T-helper 1 cell treated with Interleukin-12 subunit alpha and Interleukin-12 subunit beta and Interleukin-4 antibody, amounts not matched to agents 30 ng/mL and 1 ng/mL, for 36 hours (primary cell): Measurements from ENCODE around the gene AGAP2. TPM values are rescaled to one million over a fixed set of nuclear protein-coding genes. Genes with fewer than 3 reads are reported as not detected.
"Not testable (repeated sequence)": the region's sequence is repeated elsewhere in the genome, so short reads cannot be mapped to it uniquely, and the experiment has no call there.

Source experiments
- intact Hi-C: fragments of 100-400 bp; cut with micrococcal nuclease; formaldehyde crosslinking; loops from one replicate; pipeline ENCODE4 v1.15.1; 2024
- total RNA-seq: library from RNA; stranded (reverse); gene quantifications from 2 replicates; pipeline ENCODE4 v1.2.3, GENCODE V29; 2022

The AGAP2 gene
- total RNA-seq, 1 donor from 2014 or later: 70.2 TPM

DNA sequence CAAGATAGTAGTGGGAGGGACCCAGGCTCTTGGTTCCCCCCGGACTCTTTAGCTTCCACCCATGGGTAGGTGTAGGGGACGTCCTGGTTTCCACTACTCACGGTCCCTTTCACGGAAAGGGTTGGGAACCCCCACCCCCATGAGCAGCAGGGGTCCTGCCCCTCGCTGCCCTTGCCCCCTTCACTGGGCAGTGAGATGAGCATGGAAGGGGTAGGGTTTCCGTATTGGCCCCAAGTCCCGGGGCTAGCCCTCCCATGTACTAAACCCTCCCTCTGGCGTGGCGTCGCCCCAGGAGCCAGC lies 12.7 kb downstream of the AGAP2 start:
- intact Hi-C loops: no loop called here

- intact Hi-C loops: no loop called here
These were observed 13.4 kb downstream of the AGAP2 start for GRCh38 chr12:57724936-57725740.

GRCh38 chr12:57724003-57724935 lies 14.3 kb downstream of the AGAP2 start:
- intact Hi-C loops: no loop called here

GRCh38 chr12:57723630-57723962 lies 14.9 kb downstream of the AGAP2 start:
- intact Hi-C loops: no loop called here

DNA sequence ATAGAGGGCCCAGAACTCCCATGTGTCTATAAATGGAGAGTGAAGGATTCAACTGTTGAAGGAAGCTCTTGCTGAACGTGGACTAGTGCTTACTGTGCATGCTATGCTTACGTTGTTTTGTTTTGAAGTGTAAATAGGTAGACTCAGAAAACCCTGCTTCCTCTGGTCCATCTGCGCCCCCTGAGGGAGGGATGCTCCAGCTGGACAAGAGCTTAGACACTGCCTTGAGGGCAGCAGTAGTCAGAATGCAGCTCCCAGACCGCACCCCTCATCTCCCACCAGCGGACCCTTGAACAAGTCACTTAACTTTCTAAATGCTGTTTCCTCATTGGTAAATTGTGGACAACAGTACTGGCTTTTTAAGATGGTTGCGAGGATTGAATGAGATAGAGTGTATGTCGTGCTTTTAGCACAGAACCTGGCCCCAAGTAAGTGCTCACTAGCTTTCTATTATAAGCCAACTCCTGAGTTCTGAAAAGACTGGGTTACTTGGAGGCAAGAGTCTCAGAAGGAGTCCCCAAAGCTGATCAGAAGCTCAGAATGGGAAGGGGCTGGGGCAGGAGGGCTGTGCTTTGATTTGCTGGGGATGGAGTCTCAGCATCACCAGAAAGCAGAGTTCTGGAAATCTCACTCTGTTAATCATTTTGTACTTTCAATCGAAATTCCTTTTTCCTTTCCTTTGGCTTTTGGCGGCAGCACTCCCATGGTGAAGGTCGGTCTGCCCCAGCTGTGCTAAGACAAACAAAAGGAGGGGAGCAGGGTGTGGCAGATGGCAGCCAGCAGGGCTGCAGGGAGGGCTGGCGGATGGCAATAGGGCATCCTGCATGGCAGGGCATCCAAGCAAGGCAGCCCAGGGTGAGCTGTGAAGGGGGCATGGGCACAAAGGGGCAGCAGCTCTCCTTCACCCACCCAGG lies 15.6 kb downstream of the AGAP2 start:
- intact Hi-C loops: no loop called here

DNA sequence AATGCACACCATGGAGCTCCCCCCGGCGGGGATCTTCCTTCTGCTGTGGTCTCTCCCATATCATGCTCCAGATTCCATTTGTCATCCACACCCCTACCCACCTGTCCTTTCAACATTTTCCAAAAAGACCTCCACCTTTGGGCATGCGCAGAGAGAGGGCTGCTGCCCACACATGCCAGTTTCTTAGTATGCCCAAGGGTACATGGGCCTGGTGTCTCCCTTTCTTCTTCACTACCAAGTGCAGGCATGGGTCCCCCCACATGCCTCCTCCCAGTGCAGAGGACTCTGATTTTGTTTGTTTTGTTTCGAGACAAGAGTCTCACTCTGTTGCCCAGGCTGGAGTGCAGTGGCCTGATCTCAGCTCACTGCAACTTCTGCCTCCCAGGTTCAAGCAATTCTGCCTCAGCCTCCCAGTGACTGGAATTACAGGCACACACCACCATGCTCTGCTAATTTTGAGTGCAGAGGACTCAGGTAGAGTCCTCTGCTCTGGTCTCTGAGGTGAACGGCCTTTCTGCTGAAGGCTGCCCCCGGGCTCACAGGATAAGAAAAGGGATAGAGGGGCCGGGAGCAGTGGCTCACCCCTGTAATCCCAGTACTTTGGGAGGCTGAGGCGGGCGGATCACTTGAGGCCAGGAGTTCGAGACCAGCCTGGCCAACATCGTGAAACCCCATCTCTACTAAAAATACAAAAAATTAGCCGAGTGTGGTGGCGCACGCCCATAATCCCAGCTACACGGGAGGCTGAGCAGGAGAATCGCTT lies 16.5 kb downstream of the AGAP2 start:
- intact Hi-C loops: not testable (repeated sequence)

- intact Hi-C loops: no loop called here
These were observed 17.6 kb downstream of the AGAP2 start for GRCh38 chr12:57720606-57721595.

- intact Hi-C loops: no loop called here
These were observed 18.6 kb downstream of the AGAP2 start for GRCh38 chr12:57719777-57720605.

DNA sequence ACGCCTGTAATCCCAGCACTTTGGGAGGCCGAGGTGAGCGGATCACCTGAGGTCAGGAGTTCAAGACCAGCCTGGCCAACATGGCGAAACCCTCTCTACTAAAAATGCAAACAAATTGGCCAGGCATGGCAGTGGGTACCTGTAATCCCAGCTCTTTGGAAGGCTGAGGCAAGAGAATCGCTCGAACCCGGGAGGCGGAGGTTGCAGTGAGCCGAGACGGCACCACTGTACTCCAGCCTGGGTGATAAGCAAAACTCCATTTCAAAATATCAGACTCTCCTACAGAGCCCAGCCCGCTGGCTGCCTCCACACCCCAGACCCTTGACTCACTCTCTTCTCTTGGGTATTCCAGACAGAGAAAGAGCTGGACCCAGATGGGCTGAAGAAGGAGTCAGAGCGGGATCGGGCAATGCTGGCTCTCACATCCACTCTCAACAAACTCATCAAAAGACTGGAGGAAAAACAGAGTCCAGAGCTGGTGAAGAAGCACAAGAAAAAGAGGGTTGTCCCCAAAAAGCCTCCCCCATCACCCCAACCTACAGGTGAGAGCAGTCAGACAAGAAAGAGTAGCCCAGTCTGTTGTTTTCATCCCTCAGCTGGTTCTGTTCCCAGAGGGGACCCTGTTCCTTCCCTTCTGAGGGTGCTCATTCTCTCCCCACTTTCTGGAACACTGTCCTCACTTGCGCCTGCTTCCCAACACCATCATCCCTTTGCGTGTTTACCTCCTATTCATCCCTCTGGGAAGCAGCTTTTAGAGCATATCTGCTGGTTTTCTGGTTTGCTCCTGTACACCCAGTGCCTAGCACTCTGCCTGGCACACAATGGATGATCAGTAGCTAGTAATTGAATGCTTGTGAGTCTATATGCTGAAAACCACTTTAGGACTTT lies 19.7 kb downstream of the AGAP2 start:
- intact Hi-C loops: no loop called here

DNA sequence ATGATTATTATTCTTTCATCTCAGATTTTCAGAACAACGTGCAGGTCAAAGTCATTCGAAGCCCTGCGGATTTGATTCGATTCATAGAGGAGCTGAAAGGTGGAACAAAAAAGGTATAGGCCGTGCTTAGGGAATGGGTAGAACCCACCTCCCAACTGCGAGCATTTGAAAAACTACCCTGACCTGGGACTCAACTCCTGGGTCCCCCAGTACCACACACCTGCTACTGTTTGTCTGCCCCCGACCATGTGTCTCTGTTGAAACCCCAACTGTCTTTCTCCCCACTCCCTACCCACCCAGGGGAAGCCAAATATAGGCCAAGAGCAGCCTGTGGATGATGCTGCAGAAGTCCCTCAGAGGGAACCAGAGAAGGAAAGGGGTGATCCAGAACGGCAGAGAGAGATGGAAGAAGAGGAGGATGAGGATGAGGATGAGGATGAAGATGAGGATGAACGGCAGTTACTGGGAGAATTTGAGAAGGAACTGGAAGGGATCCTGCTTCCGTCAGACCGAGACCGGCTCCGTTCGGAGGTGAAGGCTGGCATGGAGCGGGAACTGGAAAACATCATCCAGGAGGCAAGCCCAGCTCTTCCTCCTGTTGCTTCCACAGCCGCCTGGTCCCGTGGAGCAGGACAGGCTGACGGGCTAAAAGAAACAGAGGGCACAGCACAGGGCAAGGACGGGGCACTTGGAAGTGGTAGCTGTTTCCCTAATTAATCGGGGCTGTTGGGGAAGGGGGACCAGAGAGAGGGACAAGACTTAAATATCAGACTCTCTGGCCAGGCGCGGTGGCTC lies 20.5 kb downstream of the AGAP2 start:
- intact Hi-C loops: no loop called here

DNA sequence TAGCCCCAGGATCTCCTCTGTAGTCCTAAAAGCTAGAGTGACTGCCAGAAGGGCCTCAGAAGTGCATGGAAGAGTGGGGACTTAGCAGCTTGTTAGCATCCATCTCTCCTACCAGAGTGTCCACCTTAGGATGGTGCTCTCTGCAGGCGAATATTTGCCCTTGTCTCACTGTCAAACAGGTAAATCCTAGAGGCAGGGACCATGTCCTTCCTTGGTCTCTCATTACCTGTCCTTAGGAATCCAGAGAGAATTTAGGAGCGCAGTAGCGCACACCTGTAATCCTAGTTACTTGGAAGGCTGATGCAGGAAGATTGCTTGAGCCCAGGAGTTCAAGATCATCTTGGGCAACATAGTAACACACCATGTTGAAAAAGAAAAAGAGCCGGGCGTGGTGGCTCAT lies 21.4 kb downstream of the AGAP2 start:
- intact Hi-C loops: no loop called here

GRCh38 chr12:57716305-57716704 lies 22.2 kb downstream of the AGAP2 start:
- intact Hi-C loops: no loop called here

- intact Hi-C loops: no loop called here
These were observed 22.8 kb downstream of the AGAP2 start for GRCh38 chr12:57715786-57716185.

DNA sequence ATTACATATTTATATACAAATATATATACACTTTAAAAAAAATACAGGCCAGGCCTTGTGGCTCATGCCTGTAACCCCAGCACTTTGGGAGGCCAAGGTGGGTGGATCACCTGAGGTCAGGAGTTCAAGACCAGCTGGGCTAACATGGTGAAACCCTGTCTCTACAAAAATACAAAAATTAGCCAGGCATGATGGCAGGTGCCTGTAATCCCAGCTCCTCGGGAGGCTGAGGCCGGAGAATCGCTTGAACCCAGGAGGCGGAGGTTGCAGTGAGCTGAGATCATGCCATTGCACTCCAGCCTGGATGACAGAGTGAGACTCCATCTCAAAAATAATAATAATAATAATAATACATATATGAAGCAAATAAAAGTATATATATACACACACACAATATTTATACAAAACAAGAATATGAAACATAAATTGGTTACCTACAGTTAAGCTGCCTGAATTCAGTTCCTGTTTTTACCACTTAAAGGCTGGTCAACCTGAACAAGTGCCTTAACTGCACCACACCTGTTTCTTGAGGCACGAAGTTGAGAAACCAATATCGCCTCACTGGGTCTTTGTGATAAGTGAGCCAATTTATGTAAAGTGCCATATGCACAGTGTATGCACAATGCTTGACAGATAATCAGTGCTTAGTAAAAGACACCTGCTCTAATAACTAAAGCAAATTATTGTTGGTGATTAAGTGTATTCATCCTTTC lies 23.4 kb downstream of the AGAP2 start:
- intact Hi-C loops: not testable (repeated sequence)

DNA sequence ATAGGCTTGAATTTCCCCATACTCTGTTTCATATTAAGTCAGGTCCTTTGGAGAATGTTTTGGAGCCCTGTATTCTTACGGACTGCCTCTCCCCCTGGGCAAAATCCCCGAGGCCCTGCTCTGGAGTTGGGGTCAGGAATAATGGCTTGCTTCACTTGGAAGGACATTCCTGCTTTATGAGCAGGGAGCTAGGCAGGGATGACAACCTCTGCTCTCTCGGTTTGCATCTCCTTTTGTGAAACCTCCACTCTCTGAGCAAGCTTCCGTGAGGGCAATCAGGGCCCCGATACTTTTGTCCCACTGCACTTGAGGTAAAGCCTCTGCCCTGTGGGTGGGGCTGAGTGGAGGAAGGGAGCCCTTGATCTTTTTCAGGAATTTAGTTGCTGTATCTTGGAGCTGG lies 25.3 kb downstream of the AGAP2 start:
- intact Hi-C loops: no loop called here

DNA sequence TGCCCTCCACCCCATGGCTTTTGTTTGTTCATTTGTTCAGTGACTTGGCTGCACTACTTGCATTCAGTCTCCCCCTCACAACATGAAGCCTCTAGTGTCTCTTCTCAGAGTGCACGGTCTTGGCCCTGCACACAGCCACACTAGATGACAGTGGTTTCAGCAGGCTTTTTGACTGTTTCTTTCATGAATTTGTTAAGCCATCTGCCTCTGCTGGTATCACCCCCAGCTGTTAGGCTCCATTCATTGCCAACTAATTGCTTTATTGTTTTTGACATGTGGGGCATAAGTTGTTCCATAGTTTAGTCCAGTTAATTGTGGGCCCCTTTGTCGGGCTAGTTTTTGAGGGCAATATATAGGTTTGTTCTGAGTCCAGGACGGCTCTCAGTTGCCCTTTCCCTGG lies 25.8 kb downstream of the AGAP2 start:
- intact Hi-C loops: no loop called here
